DMS53 treated with DMSO at 0.1 percent for 48 hours (cell line): ENCODE results near the gene PTPRH.
A peak's percentile ranks its signal among the peaks of the same experiment; 100 is the strongest.
"Not testable (repeated sequence)": the region's sequence is repeated elsewhere in the genome, so short reads cannot be mapped to it uniquely, and the experiment has no call there.

Experiments
- DNase-seq: peaks from one replicate; lab custom pipeline; 2025; ENCODE audit not compliant: unreplicated experiment; lab: John Stamatoyannopoulos, UW

Gene PTPRH

GRCh38 chr19:55227241-55228014 lies 18.1 kb upstream of the PTPRH start:
- no peak for DNase-seq

DNA sequence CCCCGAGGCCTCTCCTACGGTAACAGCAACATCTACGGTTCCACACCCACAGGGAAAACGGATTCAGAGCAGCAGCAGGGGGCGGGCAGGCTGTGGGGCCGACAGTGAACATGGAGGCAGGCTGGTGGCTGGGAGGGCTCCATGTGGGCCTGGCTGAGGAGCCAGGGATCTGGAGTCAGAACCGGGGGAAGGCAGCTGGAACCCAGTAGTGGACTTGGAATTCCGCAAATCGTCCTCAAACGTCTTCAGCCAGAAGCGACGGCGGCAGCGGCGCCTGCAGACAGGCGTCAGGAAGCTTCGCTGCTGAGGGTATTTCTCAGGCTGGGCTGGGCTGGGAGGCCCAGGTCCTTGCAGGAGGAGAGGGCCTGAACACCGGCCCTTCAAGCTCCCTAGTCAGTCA lies 17.5 kb upstream of the PTPRH start:
- no peak for DNase-seq

GRCh38 chr19:55226273-55226672 lies 17.0 kb upstream of the PTPRH start:
- DNase-seq, result no peak

DNA sequence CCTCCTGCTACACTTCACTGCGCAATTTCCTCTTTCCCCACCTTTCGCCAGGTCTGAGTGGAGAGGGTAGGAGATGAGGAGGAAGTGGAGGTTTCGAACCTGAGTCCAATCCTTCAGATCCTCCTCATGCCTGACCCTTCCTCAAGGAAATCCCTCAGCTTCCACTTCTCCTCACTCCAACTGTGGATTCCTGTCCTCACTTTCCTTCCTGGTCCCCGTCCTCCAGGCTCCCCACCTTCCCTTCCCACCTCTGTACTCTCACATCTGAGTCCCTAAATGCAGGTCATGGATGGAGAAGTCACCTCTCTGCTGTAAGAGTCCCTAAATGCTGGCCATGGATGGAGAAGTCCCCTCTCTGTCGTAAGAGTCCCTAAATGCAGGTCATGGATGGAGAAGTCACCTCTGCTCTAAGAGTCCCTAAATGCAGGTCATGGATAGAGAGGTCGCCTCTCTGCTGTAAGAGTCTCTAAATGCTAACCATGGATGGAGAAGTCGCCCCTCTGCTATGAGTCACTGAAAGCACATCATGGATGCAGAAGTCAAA lies 16.2 kb upstream of the PTPRH start:
- no peak for DNase-seq

DNA sequence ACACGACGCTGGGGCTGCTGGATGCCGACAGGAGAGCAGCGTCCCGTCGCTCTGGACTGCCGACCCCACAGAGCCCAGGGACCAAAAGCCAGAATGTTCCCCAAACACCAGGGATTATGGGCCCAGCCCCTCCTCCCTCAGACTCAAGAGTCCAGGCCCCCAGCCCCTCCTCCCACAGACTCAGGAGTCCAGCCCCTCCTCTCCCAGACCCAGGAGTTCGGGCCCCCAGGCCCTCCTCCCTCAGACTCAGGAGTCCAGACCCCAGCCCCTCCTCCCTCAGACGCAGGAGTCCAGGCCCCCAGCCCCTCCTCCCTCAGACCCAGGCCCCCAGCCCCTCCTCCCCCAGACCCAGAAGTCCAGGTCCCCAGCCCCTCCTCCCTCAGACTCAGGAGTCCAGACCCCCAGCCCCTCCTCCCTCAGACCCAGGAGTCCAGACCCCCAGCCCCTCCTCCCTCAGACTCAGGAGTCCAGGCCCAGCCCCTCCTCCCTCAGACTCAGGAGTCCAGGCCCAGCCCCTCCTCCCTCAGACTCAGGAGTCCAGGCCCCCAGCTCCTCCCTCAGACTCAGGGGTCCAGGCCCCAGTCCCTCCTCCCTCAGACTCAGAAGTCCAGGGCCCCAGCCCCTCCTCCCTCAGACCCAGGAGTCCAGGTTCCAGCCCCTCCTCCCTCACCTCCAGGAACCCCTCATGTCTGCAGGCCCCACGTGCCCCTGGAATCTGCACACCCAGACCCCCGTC lies 15.5 kb upstream of the PTPRH start:
- DNase-seq, result not testable (repeated sequence)

DNA sequence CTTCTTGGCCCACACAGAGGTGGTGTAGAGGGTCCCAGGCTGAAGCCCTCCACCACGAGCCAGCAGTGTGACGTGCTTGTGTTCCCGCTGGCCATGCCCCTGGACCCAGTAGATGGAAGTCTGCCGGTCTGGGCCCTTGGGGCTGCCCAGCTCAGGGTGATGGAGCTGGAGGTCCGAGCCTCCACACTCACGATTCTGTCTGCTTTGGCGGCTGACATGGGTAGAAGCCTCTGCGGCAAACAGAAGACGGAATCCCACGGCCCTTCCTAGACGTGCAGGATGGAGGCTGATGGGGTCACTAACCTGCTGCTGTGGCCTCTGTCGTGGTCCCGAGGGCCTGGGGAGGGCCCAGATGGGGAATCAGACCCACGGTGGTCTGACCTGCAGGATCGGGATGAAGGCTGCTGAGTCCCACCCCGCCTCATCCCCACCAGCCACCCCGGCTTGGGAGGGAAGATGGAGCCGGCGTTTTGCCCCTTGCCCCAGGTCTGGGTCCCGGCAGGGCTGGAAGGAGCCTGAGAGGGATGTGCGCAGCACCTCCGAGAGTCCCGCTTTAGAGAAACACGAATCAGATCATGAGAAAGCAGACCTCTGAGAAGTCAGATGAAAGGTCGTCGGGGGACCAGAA lies 14.9 kb upstream of the PTPRH start:
- DNase-seq, result no peak

DNA sequence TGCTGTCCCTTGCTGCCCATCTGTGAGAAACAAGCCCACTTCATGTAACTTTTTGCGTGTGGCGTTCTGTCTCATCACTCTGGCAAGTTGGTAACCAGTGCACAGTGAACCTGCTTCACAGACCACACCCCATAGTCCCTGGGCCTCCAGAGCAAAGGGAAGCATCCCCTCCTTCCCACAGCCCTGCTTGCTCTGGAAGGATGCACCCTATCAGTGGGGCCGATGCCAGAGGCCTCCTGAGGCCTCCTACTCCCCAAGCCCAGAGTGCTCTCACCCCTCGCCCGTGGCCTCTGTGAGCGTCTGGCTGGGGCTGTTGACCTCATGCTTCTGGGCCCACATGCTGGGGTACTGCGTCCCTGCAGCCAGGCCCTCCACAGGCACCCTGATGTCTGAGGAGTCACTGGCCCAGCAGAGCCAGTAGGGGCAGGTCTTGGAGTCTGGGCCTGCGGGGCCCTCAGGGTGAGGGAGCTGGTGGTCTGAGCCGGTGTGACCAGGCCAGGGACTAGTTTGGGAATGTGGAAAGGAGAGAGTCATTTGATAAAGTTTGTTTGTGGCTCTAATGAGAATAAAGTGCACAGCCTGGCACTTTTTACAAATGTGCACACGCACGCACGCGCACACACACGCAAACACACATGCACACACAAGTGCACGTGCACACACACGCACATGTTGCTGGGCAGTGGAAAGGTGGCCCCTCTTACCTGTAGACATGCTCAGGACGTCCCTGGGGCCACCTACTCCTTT lies 14.2 kb upstream of the PTPRH start:
- no peak for DNase-seq

DNA sequence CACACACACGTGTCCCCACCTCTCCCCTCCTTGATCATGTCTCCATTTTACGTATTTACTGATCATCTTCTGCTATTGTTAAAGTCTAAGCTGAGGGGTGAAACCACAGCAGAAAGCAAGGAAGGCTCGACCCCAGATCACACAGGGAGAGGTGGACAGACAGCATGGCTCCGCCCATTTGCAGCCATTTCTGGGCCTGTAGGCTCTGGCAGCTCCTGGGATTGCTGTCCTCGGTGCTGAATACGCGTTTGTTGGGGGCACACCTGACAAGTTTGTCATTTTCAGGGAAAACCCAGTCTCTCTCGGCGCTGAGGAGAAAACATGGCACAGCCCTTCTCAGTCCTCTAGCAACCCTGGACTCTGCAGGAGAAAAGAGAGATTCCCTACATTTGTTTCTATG lies 11.2 kb upstream of the PTPRH start:
- DNase-seq, result no peak

GRCh38 chr19:55216461-55217198 lies 7.3 kb upstream of the PTPRH start:
- peak; percentile 97 for DNase-seq

- no peak for DNase-seq
These were observed 4.2 kb upstream of the PTPRH start for GRCh38 chr19:55213547-55213946.

DNA sequence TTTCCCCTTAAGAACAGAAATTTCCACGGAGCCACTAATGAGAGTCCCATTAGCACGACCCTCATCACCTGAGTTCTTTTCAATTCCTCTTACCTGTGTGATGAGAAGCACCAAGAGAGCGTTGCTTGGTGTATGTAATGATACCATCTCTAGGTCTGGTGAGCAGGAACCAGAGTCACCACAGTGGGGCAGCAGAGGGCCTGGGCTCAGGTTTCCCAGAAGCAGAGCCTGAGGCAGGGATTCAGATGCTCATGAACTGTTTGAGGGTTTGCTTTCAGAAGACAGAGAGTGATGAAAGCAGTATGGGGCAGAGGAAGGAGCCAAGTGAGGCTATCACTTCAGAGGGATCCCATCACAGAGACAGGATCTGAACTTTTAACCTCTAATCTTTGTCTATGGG lies 3.1 kb upstream of the PTPRH start:
- no peak for DNase-seq

DNA sequence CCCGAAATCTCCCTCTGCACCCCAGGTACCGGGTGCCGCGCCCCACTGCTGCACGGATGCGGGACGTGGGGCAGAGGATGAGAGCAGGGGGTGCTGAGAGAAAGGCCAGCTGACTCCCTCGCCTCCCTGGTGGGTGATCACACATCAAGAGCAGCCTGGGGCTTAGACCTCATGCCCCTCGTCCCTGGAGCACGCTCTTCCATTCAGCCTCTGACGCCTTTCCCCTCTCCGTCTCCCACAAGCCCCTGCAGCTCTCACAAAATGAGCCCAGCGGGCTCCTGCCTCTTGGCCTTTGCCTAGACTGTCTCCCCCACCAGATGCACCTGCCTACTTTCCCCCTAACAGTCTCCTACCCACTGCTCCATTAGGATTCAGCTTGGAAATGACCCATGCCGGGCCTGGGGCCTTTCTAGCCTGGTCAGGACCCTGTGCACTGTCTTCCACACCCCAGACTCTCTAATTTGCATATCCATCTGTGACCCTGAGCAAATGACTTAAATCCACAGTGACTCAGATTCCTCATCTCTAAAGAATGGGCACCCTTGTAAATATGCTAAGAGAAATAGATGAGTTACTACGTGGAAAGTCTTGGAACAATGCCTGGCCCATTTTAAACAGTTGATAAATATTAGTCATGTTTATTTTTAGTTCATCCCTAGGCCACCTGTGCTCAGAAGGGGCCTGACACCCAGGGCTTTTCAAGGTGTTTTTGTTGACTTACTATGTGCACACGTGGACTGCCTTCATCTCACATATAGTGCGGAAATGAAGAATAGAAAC lies 582 bp upstream of the PTPRH start:
- DNase-seq, result peak; percentile 98

DNA sequence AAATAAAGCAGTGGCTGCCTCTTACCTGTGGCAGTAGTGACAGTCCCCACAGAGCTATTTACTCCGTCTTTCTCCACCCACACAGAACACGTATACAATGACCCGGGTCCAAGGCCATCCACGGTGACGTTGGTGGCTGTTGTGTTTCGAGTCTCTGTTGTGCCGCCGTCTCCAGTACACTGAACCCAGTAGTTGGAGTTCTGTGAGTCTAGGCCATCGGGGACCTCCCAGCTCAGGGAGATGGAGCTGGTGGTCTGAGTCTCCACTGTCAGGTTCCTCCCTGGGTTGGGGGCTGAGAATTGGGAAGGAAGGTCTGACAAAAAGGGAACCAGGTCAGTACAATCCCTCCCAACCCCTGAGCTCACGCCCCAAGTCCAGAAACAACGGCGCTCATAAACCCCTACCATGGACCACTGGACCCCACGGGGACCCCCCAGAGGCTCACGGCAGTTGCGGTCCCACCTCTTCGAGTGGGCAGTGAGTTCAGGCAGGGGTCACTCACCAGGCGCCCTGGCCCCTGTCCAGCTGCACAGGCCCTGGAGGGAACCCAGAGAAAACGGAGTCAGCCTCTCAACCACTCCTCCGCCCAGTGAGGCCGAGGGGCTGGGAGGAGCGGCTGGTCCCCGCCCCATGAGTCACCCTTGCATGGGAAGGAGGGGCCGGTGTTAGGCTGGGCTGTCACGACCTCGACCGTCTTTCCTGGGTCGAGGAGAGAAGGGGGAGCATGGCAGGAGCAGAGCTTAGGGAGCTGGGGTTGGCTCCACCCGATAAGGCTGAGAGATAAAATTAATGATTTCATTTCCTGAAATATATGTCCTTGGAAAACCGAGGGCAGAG lies 2.4 kb downstream of the PTPRH start:
- DNase-seq, result peak; percentile 82

GRCh38 chr19:55202199-55202598 lies 7.1 kb downstream of the PTPRH start:
- not testable (repeated sequence) for DNase-seq

DNA sequence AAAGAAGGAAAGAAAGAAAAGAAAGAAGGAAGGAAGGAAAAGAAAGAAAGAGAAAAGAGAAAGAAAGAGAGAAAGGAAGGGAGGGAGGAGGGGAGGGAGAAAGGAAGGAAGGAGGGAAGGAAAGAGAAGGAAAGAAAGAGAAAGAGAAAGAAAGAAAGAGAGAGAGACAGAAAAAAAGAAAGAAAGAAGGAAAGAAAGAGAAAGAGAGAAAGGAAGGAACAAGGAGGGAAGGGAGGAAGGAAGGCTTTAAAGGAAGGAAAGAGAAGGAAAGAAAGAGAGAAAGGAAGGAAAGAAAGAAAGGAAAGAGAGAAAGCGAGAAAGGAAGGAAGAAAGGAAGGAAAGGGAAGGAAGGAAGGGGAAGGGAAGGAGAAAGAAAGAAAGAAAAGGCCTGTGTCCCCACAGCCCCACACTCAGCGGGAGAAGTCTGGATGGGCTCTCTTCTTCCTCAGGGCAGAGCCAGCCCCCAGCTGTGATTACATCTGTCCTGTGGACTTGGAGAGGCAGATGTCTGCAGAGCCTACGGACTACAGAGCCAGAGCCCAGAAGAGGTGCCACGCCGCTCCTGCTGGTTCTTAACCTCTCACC lies 9.6 kb downstream of the PTPRH start:
- DNase-seq, result no peak

- no peak for DNase-seq
These were observed 10.7 kb downstream of the PTPRH start for GRCh38 chr19:55198651-55199050.

GRCh38 chr19:55197528-55197927 lies 11.8 kb downstream of the PTPRH start:
- DNase-seq, result no peak

- no peak for DNase-seq
These were observed 12.5 kb downstream of the PTPRH start for GRCh38 chr19:55196803-55197202.
